GM23338 (cell line): ENCODE data around the gene SLC13A3.

Experiments
- CREB1 ChIP-seq: fragments of 250-450 bp; sonication (Bioruptor Pico); IDR thresholded peaks from 2 replicates; pipeline ENCODE4 v1.5.0; 2020; ENCODE audit warnings: low read depth, mild to moderate bottlenecking, moderate library complexity
- CTCF ChIP-seq, 2 experiments: fragments of 200-600 bp in 1 of 2; sonication (generic) in 1 of 2; conservative IDR thresholded peaks; 2 replicates each; pipeline versions ENCODE4 v1.5.1 to v1.6.1; 2016 to 2017; ENCODE audit warnings: antibody characterized with exemption in 2 of 2, low read depth in 2 of 2, mild to moderate bottlenecking in 2 of 2, moderate library complexity in 1 of 2
- EZH2 ChIP-seq: fragments of 200-600 bp; sonication (generic); IDR thresholded peaks from one replicate; pipeline ENCODE4 v1.8.0; 2017; ENCODE audit warnings: antibody characterized with exemption, mild to moderate bottlenecking, low read depth; ENCODE audit not compliant: unreplicated experiment
- EZH2phosphoT487 ChIP-seq: fragments of 200-600 bp; sonication (generic); IDR thresholded peaks from one replicate; pipeline ENCODE4 v1.8.1; 2018; ENCODE audit warnings: antibody characterized with exemption; ENCODE audit not compliant: unreplicated experiment
- JUNB ChIP-seq: IDR thresholded peaks from one replicate; pipeline ENCODE4 v1.6.1; 2016; ENCODE audit warnings: antibody characterized with exemption; ENCODE audit not compliant: unreplicated experiment
- NANOG ChIP-seq: IDR thresholded peaks from 2 replicates; pipeline ENCODE4 v1.6.1; 2016; ENCODE audit warnings: antibody characterized with exemption, borderline replicate concordance
- POLR2AphosphoS5 ChIP-seq: IDR thresholded peaks from 2 replicates; pipeline ENCODE4 v1.6.1; 2016; ENCODE audit warnings: antibody characterized with exemption, low read depth
- REST ChIP-seq: IDR thresholded peaks from one replicate; pipeline ENCODE4 v1.6.1; 2018; ENCODE audit warnings: antibody characterized with exemption; ENCODE audit not compliant: unreplicated experiment
- ZNF114 ChIP-seq: fragments of 250-450 bp; sonication (Bioruptor Pico); IDR thresholded peaks from 2 replicates; pipeline ENCODE4 v1.5.0; 2020; ENCODE audit warnings: mild to moderate bottlenecking, moderate library complexity
- ZNF331 ChIP-seq: fragments of 250-450 bp; sonication (Bioruptor Pico); IDR thresholded peaks from 2 replicates; pipeline ENCODE4 v1.5.0; 2020; ENCODE audit warnings: low read depth, mild to moderate bottlenecking, moderate library complexity

- TF ChIP-seq CTCF (conservative IDR thresholded peaks at IDR 0.05; ENCODE audit: low read depth in 2 of 2), result no peak
- TF ChIP-seq POLR2AphosphoS5, result no peak
- TF ChIP-seq EZH2, result no peak
- TF ChIP-seq JUNB, result no peak
- TF ChIP-seq EZH2phosphoT487, result no peak
- no peak for TF ChIP-seq REST
- no peak for TF ChIP-seq NANOG
- TF ChIP-seq ZNF331 (CRISPR knock-in tag), result no peak
- no peak for TF ChIP-seq CREB1 (CRISPR knock-in tag)
- TF ChIP-seq ZNF114 (CRISPR knock-in tag), result no peak
Observed at GRCh38 chr20:46625875-46626373, 25.3 kb downstream of the SLC13A3 start.
